HCT116 (cell line): ENCODE measurements around the gene TFPT. TPM values are rescaled to one million over a fixed set of nuclear protein-coding genes. Genes with fewer than 3 reads are reported as not detected.

ENCODE experiments used
- ATAC-seq: fragments of 200-7000 bp; cut with Tn5 transposase; 2 replicates; pipeline ENCODE4 v1.9.1; 2020; ENCODE audit warnings: mild to moderate bottlenecking, moderate library complexity
- BruUV-seq: library from RNA; stranded (reverse); fragments of 400-500 nt; replicated peaks from 2 replicates; lab custom pipeline; 2021; lab: Mats Ljungman, UMichigan
- CTCF ChIA-PET: fragments of 300-600 bp; sonication (Branson Sonifier 250); formaldehyde crosslinking; loops from one replicate; lab custom pipeline; 2021; ENCODE audit warnings: antibody characterized with exemption; lab: Charles Lee
- POLR2A ChIA-PET: fragments of 300-600, 350-600 bp; sonication (Branson Sonifier 250); formaldehyde crosslinking; loops from one replicate; lab custom pipeline; 2021; ENCODE audit warnings: antibody characterized with exemption; lab: Charles Lee
- RAD21 ChIA-PET, 2 experiments: fragments of 300-600 bp; sonication (Branson Sonifier 250); formaldehyde crosslinking; loops; one replicate each; lab custom pipeline; 2023; ENCODE audit warnings: low total read pairs in 2 of 2; ENCODE audit not compliant: uncharacterized antibody in 2 of 2, unreplicated experiment in 2 of 2, low non-redundant PET in 1 of 2; lab: Charles Lee
- DNase-seq: peaks from one replicate; pipeline ENCODE4 v3.0.0-alpha.2; 2010; ENCODE audit warnings: low read depth, low spot score
- H2AFZ ChIP-seq: fragments of 200-600 bp; shearing (Covaris generic), sonication (generic); 2 replicates; pipeline ENCODE4 v1.6.1; 2017; ENCODE audit warnings: low read depth, mixed run types, mixed read lengths, antibody characterized with exemption, low read length; ENCODE audit not compliant: poor library complexity, severe bottlenecking
- H3K27ac ChIP-seq: 2 replicates; pipeline ENCODE4 v1.5.1; 2012; ENCODE audit warnings: low read depth, low read length
- H3K27me3 ChIP-seq: fragments of 200-600 bp; sonication (generic); 2 replicates; pipeline ENCODE4 v1.6.1; 2016; ENCODE audit warnings: mixed run types, low read length, mixed read lengths; ENCODE audit not compliant: insufficient read depth
- H3K36me3 ChIP-seq, 2 experiments: fragments of 200-500 bp in 1 of 2; fragments of 200-600 bp in 1 of 2; sonication (Bioruptor generic) in 1 of 2; sonication (generic) in 1 of 2; 2 replicates each; pipeline versions ENCODE4 v1.5.1 to v1.6.1; 2014 to 2016; ENCODE audit warnings: low read length in 2 of 2, inconsistent platforms in 1 of 2, mixed read lengths in 1 of 2, mixed run types in 1 of 2; ENCODE audit not compliant: insufficient read depth in 2 of 2, control insufficient read depth in 1 of 2
- H3K4me1 ChIP-seq, 2 experiments: fragments of 200-600 bp in 1 of 2; sonication (generic) in 1 of 2; 2 replicates each; pipeline versions ENCODE4 v1.5.1 to v1.6.1; 2012 to 2017; ENCODE audit warnings: low read length in 2 of 2, inconsistent platforms in 1 of 2, mild to moderate bottlenecking in 1 of 2, mixed read lengths in 1 of 2, mixed run types in 1 of 2, moderate library complexity in 1 of 2; ENCODE audit not compliant: insufficient read depth in 2 of 2, control insufficient read depth in 1 of 2
- H3K4me2 ChIP-seq: fragments of 200-600 bp; sonication (generic); 2 replicates; pipeline ENCODE4 v1.6.1; 2017; ENCODE audit warnings: mixed run types, low read length, mixed read lengths
- H3K4me3 ChIP-seq, 2 experiments: fragments of 200-600 bp in 1 of 2; sonication (generic) in 1 of 2; replicated peaks in 1 of 2; 2 replicates each; pipeline ENCODE4 v1.5.1; 2011 to 2016; ENCODE audit warnings: low read length in 2 of 2, control low read depth in 1 of 2, low read depth in 1 of 2, mild to moderate bottlenecking in 1 of 2, mixed read lengths in 1 of 2, mixed run types in 1 of 2
- H3K79me2 ChIP-seq: fragments of 200-600 bp; sonication (generic); 2 replicates; pipeline ENCODE4 v1.6.1; 2017; ENCODE audit warnings: mild to moderate bottlenecking, mixed run types, low read length, moderate library complexity, mixed read lengths; ENCODE audit not compliant: insufficient read depth
- H3K9ac ChIP-seq: fragments of 200-600 bp; sonication (generic); 2 replicates; pipeline ENCODE4 v1.6.1; 2016; ENCODE audit warnings: low read length, mixed read lengths
- H3K9me2 ChIP-seq: fragments of 200-600 bp; sonication (generic), shearing (Covaris generic); 2 replicates; pipeline ENCODE4 v1.6.1; 2017; ENCODE audit warnings: mixed run types, mild to moderate bottlenecking, moderate library complexity; ENCODE audit not compliant: insufficient read depth
- H3K9me3 ChIP-seq, 2 experiments: fragments of 200-500 bp in 1 of 2; fragments of 200-600 bp in 1 of 2; sonication (Bioruptor generic) in 1 of 2; sonication (generic) in 1 of 2; 2 replicates each; pipeline ENCODE4 v1.6.1; 2014 to 2017; ENCODE audit warnings: low read length in 2 of 2, mixed read lengths in 2 of 2, inconsistent platforms in 1 of 2, low read depth in 1 of 2, mild to moderate bottlenecking in 1 of 2, mixed run types in 1 of 2, moderate library complexity in 1 of 2; ENCODE audit not compliant: control insufficient read depth in 1 of 2, insufficient read depth in 1 of 2
- H4K20me1 ChIP-seq: fragments of 200-600 bp; sonication (generic), shearing (Covaris generic); 2 replicates; pipeline ENCODE4 v1.6.1; 2017; ENCODE audit warnings: mixed run types, mild to moderate bottlenecking, moderate library complexity; ENCODE audit not compliant: insufficient read depth
- ELF1 ChIP-seq: IDR thresholded peaks from 2 replicates; pipeline ENCODE4 v1.6.1; 2012; ENCODE audit warnings: low read depth, borderline replicate concordance
- EZH2 ChIP-seq: fragments of 200-600 bp; sonication (generic); IDR thresholded peaks from 2 replicates; pipeline ENCODE4 v1.6.1; 2017; ENCODE audit warnings: antibody characterized with exemption, mixed run types
- JUND ChIP-seq: IDR thresholded peaks from 2 replicates; pipeline ENCODE4 v1.6.1; 2012
- RAD21 ChIP-seq: IDR thresholded peaks from 2 replicates; pipeline ENCODE4 v1.6.1; 2012; ENCODE audit warnings: low read depth, mild to moderate bottlenecking
- SP1 ChIP-seq: IDR thresholded peaks from 2 replicates; pipeline ENCODE4 v1.6.1; 2012; ENCODE audit warnings: low read depth
- intact Hi-C: fragments of 100-400 bp; cut with micrococcal nuclease; formaldehyde crosslinking; loops from 2 replicates; pipeline ENCODE4 v1.10.0; 2022
- total RNA-seq: library from RNA; stranded (reverse); gene quantifications from one replicate; pipeline ENCODE4 v1.2.1, GENCODE V29; 2021; ENCODE audit not compliant: unreplicated experiment
- TF ChIP-seq, protein P1 (sequence below): IDR thresholded peaks from 2 replicates; pipeline ENCODE4 v1.6.1; 2012; ENCODE audit warnings: low read depth
- TF ChIP-seq, protein P2 (sequence below): IDR thresholded peaks from 2 replicates; pipeline ENCODE4 v1.6.1; 2011; ENCODE audit warnings: mild to moderate bottlenecking, low read length, moderate library complexity; ENCODE audit not compliant: insufficient replicate concordance; ENCODE audit errors: extremely low read depth

The TFPT gene
- total RNA-seq, 1 experiment from 2014 or later: 7.1 TPM

DNA sequence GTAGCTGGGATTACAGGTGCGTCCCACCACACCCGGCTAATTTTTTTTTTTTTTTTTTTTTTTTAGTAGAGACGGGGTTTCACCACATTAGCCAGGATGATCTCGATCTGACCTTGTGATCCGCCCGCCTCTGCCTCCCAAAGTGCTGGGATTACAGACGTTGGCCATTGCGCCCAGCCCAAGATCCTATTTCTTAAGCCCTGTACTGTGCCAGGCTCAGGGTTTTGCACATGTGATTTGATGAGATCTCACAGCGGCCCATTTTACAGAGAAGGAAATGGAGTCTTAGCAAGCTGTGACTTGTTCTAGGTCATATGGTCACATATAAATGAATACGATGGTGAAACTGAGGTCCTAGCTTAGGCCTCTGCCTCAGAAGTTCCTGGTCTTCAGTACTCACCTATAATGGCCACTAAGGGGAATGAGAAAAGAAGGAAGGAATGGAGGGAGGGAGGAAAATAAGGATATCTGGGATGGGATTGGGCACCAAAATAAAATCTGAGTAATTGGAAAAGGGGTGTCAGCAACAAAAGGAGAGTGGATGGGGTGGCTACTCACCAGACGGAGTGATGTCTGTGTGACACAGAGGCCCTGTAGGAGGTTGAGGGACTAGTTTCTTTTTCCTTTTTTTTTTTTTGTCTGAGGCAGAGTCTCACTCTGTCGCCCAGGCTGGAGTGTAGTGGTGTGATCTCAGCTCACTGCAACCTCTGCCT is 16.1 kb downstream of the TFPT start:
- peaks cover 7 to 25% of the 10 kb centered on the region in 2 experiments; a peak in 3 of 4 replicates for H3K4me1 ChIP-seq
- H3K79me2 ChIP-seq: peaks cover 17% of the 10 kb centered on the region
- 0 out of 4 replicates have a peak, but pooled peaks cover 0 to 2% of the 10 kb centered on the region in 2 experiments for H3K36me3 ChIP-seq
- no peaks in the 10 kb centered on the region for H4K20me1 ChIP-seq
- no peak overlapping the region for H3K9ac ChIP-seq
- no peak for TF ChIP-seq ELF1
- no peak for TF ChIP-seq SP1
- no peak for TF ChIP-seq EZH2
- TF ChIP-seq, protein P1, sequence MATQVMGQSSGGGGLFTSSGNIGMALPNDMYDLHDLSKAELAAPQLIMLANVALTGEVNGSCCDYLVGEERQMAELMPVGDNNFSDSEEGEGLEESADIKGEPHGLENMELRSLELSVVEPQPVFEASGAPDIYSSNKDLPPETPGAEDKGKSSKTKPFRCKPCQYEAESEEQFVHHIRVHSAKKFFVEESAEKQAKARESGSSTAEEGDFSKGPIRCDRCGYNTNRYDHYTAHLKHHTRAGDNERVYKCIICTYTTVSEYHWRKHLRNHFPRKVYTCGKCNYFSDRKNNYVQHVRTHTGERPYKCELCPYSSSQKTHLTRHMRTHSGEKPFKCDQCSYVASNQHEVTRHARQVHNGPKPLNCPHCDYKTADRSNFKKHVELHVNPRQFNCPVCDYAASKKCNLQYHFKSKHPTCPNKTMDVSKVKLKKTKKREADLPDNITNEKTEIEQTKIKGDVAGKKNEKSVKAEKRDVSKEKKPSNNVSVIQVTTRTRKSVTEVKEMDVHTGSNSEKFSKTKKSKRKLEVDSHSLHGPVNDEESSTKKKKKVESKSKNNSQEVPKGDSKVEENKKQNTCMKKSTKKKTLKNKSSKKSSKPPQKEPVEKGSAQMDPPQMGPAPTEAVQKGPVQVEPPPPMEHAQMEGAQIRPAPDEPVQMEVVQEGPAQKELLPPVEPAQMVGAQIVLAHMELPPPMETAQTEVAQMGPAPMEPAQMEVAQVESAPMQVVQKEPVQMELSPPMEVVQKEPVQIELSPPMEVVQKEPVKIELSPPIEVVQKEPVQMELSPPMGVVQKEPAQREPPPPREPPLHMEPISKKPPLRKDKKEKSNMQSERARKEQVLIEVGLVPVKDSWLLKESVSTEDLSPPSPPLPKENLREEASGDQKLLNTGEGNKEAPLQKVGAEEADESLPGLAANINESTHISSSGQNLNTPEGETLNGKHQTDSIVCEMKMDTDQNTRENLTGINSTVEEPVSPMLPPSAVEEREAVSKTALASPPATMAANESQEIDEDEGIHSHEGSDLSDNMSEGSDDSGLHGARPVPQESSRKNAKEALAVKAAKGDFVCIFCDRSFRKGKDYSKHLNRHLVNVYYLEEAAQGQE: no peak
- TF ChIP-seq, protein P2, sequence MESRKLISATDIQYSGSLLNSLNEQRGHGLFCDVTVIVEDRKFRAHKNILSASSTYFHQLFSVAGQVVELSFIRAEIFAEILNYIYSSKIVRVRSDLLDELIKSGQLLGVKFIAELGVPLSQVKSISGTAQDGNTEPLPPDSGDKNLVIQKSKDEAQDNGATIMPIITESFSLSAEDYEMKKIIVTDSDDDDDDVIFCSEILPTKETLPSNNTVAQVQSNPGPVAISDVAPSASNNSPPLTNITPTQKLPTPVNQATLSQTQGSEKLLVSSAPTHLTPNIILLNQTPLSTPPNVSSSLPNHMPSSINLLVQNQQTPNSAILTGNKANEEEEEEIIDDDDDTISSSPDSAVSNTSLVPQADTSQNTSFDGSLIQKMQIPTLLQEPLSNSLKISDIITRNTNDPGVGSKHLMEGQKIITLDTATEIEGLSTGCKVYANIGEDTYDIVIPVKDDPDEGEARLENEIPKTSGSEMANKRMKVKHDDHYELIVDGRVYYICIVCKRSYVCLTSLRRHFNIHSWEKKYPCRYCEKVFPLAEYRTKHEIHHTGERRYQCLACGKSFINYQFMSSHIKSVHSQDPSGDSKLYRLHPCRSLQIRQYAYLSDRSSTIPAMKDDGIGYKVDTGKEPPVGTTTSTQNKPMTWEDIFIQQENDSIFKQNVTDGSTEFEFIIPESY: no peak
- no peak for TF ChIP-seq RAD21
- TF ChIP-seq JUND: no peak
- BruUV-seq: no TSS peak
- ChIA-PET CTCF (interaction anchor here (1.4 kb wide), 1 partner anchor 307 kb away, joined by 4 read pairs; no protein-coding TSS in a partner anchor), POLR2A (no interaction called here), RAD21 (no interaction called here)
- H3K27me3 ChIP-seq: no peaks in the 10 kb centered on the region
- no peaks in the 10 kb centered on the region for H3K9me3 ChIP-seq
- DNase-seq (no peak), ATAC-seq (no peak)
- no peak overlapping the region for H3K4me2 ChIP-seq
- H3K27ac ChIP-seq: no peak overlapping the region
- intact Hi-C loops: loop anchor here (10.0 kb wide), 1 partner anchor 295 kb away; no protein-coding TSS in a partner anchor
- no peaks in the 10 kb centered on the region for H3K9me2 ChIP-seq
- H2AFZ ChIP-seq: no peak overlapping the region
- H3K4me3 ChIP-seq: no peak overlapping the region
